ENCODE measurements around the gene VIPAS39.
A peak's percentile ranks its signal among the peaks of the same experiment; 100 is the strongest.

The VIPAS39 gene

GRCh38 chr14:77470224-77470870 lies 12.9 kb upstream of the VIPAS39 start:
- WGBS (ENCODE audit: insufficient coverage): 97% methylated on average over 4 of the region's 5 CpGs
- CTCF ChIA-PET: interaction anchor here (1.3 to 1.6 kb wide), 2 partner anchors 8 to 10 kb away, joined by 3 read pairs; no protein-coding TSS in a partner anchor
- Histone ChIP-seq H3K4me3 (ENCODE audit: control insufficient read depth in 1 of 7, extremely low read depth in 1 of 7, insufficient read depth in 4 of 7, low read depth in 2 of 7, low read length in 6 of 7) (no peak overlapping the region), H3K27me3 (replicated peaks in 2 of 5; ENCODE audit: control insufficient read depth in 4 of 5, insufficient read depth in 5 of 5, low read length in 4 of 5) (no peaks in the 10 kb centered on the region), H3K27ac (ENCODE audit: insufficient read depth in 1 of 2, low read depth in 1 of 2, low read length in 2 of 2, poor library complexity in 1 of 2, severe bottlenecking in 2 of 2) (no peak overlapping the region), H3K4me1 (ENCODE audit: control extremely low read depth in 1 of 4, control insufficient read depth in 4 of 4, insufficient read depth in 4 of 4, low read length in 3 of 4) (no peaks in the 10 kb centered on the region), H3K36me3 (ENCODE audit: control insufficient read depth in 4 of 4, insufficient read depth in 4 of 4, low read length in 3 of 4) (peaks cover 8 to 42% (median 31%) of the 10 kb centered on the region in 4 experiments), H3K9me3 (ENCODE audit: control extremely low read depth in 1 of 5, control insufficient read depth in 4 of 5, insufficient read depth in 2 of 5, low read depth in 1 of 5, low read length in 4 of 5) (no peaks in the 10 kb centered on the region)
- POLR2A ChIA-PET: no interaction called here
- DNase-seq: no peak

- Histone ChIP-seq H3K9me3 (ENCODE audit: control extremely low read depth in 1 of 5, control insufficient read depth in 4 of 5, insufficient read depth in 2 of 5, low read depth in 1 of 5, low read length in 4 of 5) (no peaks in the 10 kb centered on the region), H3K27me3 (replicated peaks in 2 of 5; ENCODE audit: control insufficient read depth in 4 of 5, insufficient read depth in 5 of 5, low read length in 4 of 5) (no peaks in the 10 kb centered on the region), H3K36me3 (ENCODE audit: control insufficient read depth in 4 of 4, insufficient read depth in 4 of 4, low read length in 3 of 4) (peaks cover 11 to 50% (median 39%) of the 10 kb centered on the region in 4 experiments), H3K4me1 (ENCODE audit: control extremely low read depth in 1 of 4, control insufficient read depth in 4 of 4, insufficient read depth in 4 of 4, low read length in 3 of 4) (no peaks in the 10 kb centered on the region), H3K27ac (ENCODE audit: insufficient read depth in 1 of 2, low read depth in 1 of 2, low read length in 2 of 2, poor library complexity in 1 of 2, severe bottlenecking in 2 of 2) (no peak overlapping the region), H3K4me3 (ENCODE audit: control insufficient read depth in 1 of 7, extremely low read depth in 1 of 7, insufficient read depth in 4 of 7, low read depth in 2 of 7, low read length in 6 of 7) (no peak overlapping the region)
- no CpG with 5 or more reads among the region's 1 CpG for WGBS (ENCODE audit: insufficient coverage)
- ChIA-PET POLR2A (no interaction called here), CTCF (interaction anchor here (1.3 to 1.6 kb wide), 2 partner anchors 9 to 10 kb away, joined by 3 read pairs; no protein-coding TSS in a partner anchor)
- DNase-seq: no peak
These were observed 12.1 kb upstream of the VIPAS39 start for GRCh38 chr14:77469539-77469938.

GRCh38 chr14:77469067-77469505 lies 11.7 kb upstream of the VIPAS39 start:
- Histone ChIP-seq H3K4me1 (ENCODE audit: control extremely low read depth in 1 of 4, control insufficient read depth in 4 of 4, insufficient read depth in 4 of 4, low read length in 3 of 4) (no peaks in the 10 kb centered on the region), H3K27ac (ENCODE audit: insufficient read depth in 1 of 2, low read depth in 1 of 2, low read length in 2 of 2, poor library complexity in 1 of 2, severe bottlenecking in 2 of 2) (no peak overlapping the region), H3K36me3 (ENCODE audit: control insufficient read depth in 4 of 4, insufficient read depth in 4 of 4, low read length in 3 of 4) (peaks cover 11 to 55% (median 42%) of the 10 kb centered on the region in 4 experiments), H3K4me3 (ENCODE audit: control insufficient read depth in 1 of 7, extremely low read depth in 1 of 7, insufficient read depth in 4 of 7, low read depth in 2 of 7, low read length in 6 of 7) (no peak overlapping the region), H3K9me3 (ENCODE audit: control extremely low read depth in 1 of 5, control insufficient read depth in 4 of 5, insufficient read depth in 2 of 5, low read depth in 1 of 5, low read length in 4 of 5) (no peaks in the 10 kb centered on the region), H3K27me3 (replicated peaks in 2 of 5; ENCODE audit: control insufficient read depth in 4 of 5, insufficient read depth in 5 of 5, low read length in 4 of 5) (no peaks in the 10 kb centered on the region)
- no peak for DNase-seq
- 96% methylated on average over 10 of the region's 14 CpGs for WGBS (ENCODE audit: insufficient coverage)
- ChIA-PET POLR2A (no interaction called here), CTCF (interaction anchor here (1.3 to 1.6 kb wide), 2 partner anchors 9 to 10 kb away, joined by 3 read pairs; no protein-coding TSS in a partner anchor)

GRCh38 chr14:77467801-77468200 lies 10.4 kb upstream of the VIPAS39 start:
- 95% methylated on average over 2 of the region's 5 CpGs for WGBS (ENCODE audit: insufficient coverage)
- Histone ChIP-seq H3K4me1 (ENCODE audit: control extremely low read depth in 1 of 4, control insufficient read depth in 4 of 4, insufficient read depth in 4 of 4, low read length in 3 of 4) (no peaks in the 10 kb centered on the region), H3K27me3 (replicated peaks in 2 of 5; ENCODE audit: control insufficient read depth in 4 of 5, insufficient read depth in 5 of 5, low read length in 4 of 5) (no peaks in the 10 kb centered on the region), H3K36me3 (ENCODE audit: control insufficient read depth in 4 of 4, insufficient read depth in 4 of 4, low read length in 3 of 4) (peaks cover 14 to 65% (median 51%) of the 10 kb centered on the region in 4 experiments), H3K4me3 (ENCODE audit: control insufficient read depth in 1 of 7, extremely low read depth in 1 of 7, insufficient read depth in 4 of 7, low read depth in 2 of 7, low read length in 6 of 7) (no peak overlapping the region), H3K27ac (ENCODE audit: insufficient read depth in 1 of 2, low read depth in 1 of 2, low read length in 2 of 2, poor library complexity in 1 of 2, severe bottlenecking in 2 of 2) (no peak overlapping the region), H3K9me3 (ENCODE audit: control extremely low read depth in 1 of 5, control insufficient read depth in 4 of 5, insufficient read depth in 2 of 5, low read depth in 1 of 5, low read length in 4 of 5) (no peaks in the 10 kb centered on the region)
- POLR2A ChIA-PET: no interaction called here
- DNase-seq: no peak
- CTCF ChIA-PET: interaction anchor here (0.5 to 1.9 kb wide), 2 partner anchors 16 to 54 kb away, joined by 3 read pairs; no protein-coding TSS in a partner anchor

GRCh38 chr14:77459072-77459723 lies 1.8 kb upstream of the VIPAS39 start:
- 64% methylated on average over 10 of the region's 13 CpGs for WGBS (ENCODE audit: insufficient coverage)
- H3K27ac ChIP-seq (ENCODE audit: insufficient read depth in 1 of 2, low read depth in 1 of 2, low read length in 2 of 2, poor library complexity in 1 of 2, severe bottlenecking in 2 of 2): peak overlapping the region in 1 of 2 experiments; percentile 92

GRCh38 chr14:77458249-77458950 lies 999 bp upstream of the VIPAS39 start:
- Histone ChIP-seq H3K27ac (ENCODE audit: insufficient read depth in 1 of 2, low read depth in 1 of 2, low read length in 2 of 2, poor library complexity in 1 of 2, severe bottlenecking in 2 of 2) (peak overlapping the region; percentile 84 to 92), H3K4me3 (ENCODE audit: control insufficient read depth in 1 of 7, extremely low read depth in 1 of 7, insufficient read depth in 4 of 7, low read depth in 2 of 7, low read length in 6 of 7) (peak overlapping the region; percentile 89 to 100 (median 95)), H3K9me3 (ENCODE audit: control extremely low read depth in 1 of 5, control insufficient read depth in 4 of 5, insufficient read depth in 2 of 5, low read depth in 1 of 5, low read length in 4 of 5) (no peaks in the 10 kb centered on the region), H3K36me3 (ENCODE audit: control insufficient read depth in 4 of 4, insufficient read depth in 4 of 4, low read length in 3 of 4) (peaks cover 5 to 41% (median 31%) of the 10 kb centered on the region in 4 experiments), H3K27me3 (replicated peaks in 2 of 5; ENCODE audit: control insufficient read depth in 4 of 5, insufficient read depth in 5 of 5, low read length in 4 of 5) (no peaks in the 10 kb centered on the region), H3K4me1 (ENCODE audit: control extremely low read depth in 1 of 4, control insufficient read depth in 4 of 4, insufficient read depth in 4 of 4, low read length in 3 of 4) (peaks cover 9 to 23% (median 20%) of the 10 kb centered on the region in 4 experiments)
- 0% methylated on average over 16 of the region's 29 CpGs for WGBS (ENCODE audit: insufficient coverage)
- peak; percentile 21 to 71 (median 57) for DNase-seq
- CTCF ChIA-PET: interaction anchor here (1.0 to 4.2 kb wide), 18 partner anchors 10 to 342 kb away, joined by 3 to 48 read pairs (median 3); partner anchors contain the start of genes ADCK1 and SPTLC2
- POLR2A ChIA-PET: no interaction called here

More at GRCh38 chr14:77459072-77459723, 1.8 kb upstream of the VIPAS39 start:
- peak; percentile 82 to 90 (median 86) for DNase-seq
- CTCF ChIA-PET: interaction anchor here (0.7 to 4.2 kb wide), 24 partner anchors 10 to 341 kb away, joined by 3 to 48 read pairs (median 3); partner anchors contain the start of genes ADCK1 and SPTLC2
- peaks cover 9 to 23% (median 20%) of the 10 kb centered on the region in 4 experiments for H3K4me1 ChIP-seq (ENCODE audit: control extremely low read depth in 1 of 4, control insufficient read depth in 4 of 4, insufficient read depth in 4 of 4, low read length in 3 of 4)
- peak overlapping the region in 6 of 7 experiments; percentile 94 to 100 (median 96) for H3K4me3 ChIP-seq (ENCODE audit: control insufficient read depth in 1 of 7, extremely low read depth in 1 of 7, insufficient read depth in 4 of 7, low read depth in 2 of 7, low read length in 6 of 7)
- POLR2A ChIA-PET: interaction anchor here (1.1 kb wide), 1 partner anchor 88 kb away, joined by 3 read pairs; no protein-coding TSS in a partner anchor
- H3K27me3 ChIP-seq (replicated peaks in 2 of 5; ENCODE audit: control insufficient read depth in 4 of 5, insufficient read depth in 5 of 5, low read length in 4 of 5): no peaks in the 10 kb centered on the region
- H3K9me3 ChIP-seq (ENCODE audit: control extremely low read depth in 1 of 5, control insufficient read depth in 4 of 5, insufficient read depth in 2 of 5, low read depth in 1 of 5, low read length in 4 of 5): no peaks in the 10 kb centered on the region
- peaks cover 8 to 43% (median 36%) of the 10 kb centered on the region in 4 experiments for H3K36me3 ChIP-seq (ENCODE audit: control insufficient read depth in 4 of 4, insufficient read depth in 4 of 4, low read length in 3 of 4)

All from common myeloid progenitor, CD34-positive (primary cell).